HG03439 (cell line): ENCODE measurements around the gene EYS.

Experiments used
- ATAC-seq: cut with Tn5 transposase; IDR thresholded peaks from one replicate; pipeline ENCODE4 v1.9.1; 2021; ENCODE audit warnings: mild to moderate bottlenecking, moderate library complexity; ENCODE audit not compliant: unreplicated experiment

The EYS gene

GRCh38 chr6:65253041-65253440 lies 454.0 kb downstream of the EYS start:
- ATAC-seq = no peak

- ATAC-seq = no peak
These were observed 458.9 kb downstream of the EYS start for GRCh38 chr6:65248101-65248610.

- no peak for ATAC-seq
These were observed 475.4 kb downstream of the EYS start for GRCh38 chr6:65231616-65232015.

GRCh38 chr6:65229825-65230224 lies 477.2 kb downstream of the EYS start:
- no peak for ATAC-seq

- ATAC-seq = no peak
These were observed 485.9 kb downstream of the EYS start for GRCh38 chr6:65221153-65221552.

- ATAC-seq = no peak
These were observed 504.3 kb downstream of the EYS start for GRCh38 chr6:65202738-65203137.

GRCh38 chr6:65199683-65200082 lies 507.3 kb downstream of the EYS start:
- no peak for ATAC-seq

GRCh38 chr6:65199121-65199520 lies 507.9 kb downstream of the EYS start:
- ATAC-seq = no peak

GRCh38 chr6:65191471-65191870 lies 515.6 kb downstream of the EYS start:
- no peak for ATAC-seq

- ATAC-seq = no peak
These were observed 517.7 kb downstream of the EYS start for GRCh38 chr6:65189236-65189881.

- no peak for ATAC-seq
These were observed 520.2 kb downstream of the EYS start for GRCh38 chr6:65186826-65187225.

- no peak for ATAC-seq
These were observed 524.3 kb downstream of the EYS start for GRCh38 chr6:65182681-65183080.

GRCh38 chr6:65170273-65170672 lies 536.8 kb downstream of the EYS start:
- ATAC-seq = no peak

- no peak for ATAC-seq
These were observed 545.4 kb downstream of the EYS start for GRCh38 chr6:65161661-65162060.

GRCh38 chr6:65157025-65157424 lies 550.0 kb downstream of the EYS start:
- no peak for ATAC-seq

GRCh38 chr6:65155083-65155482 lies 551.9 kb downstream of the EYS start:
- ATAC-seq = no peak

- ATAC-seq = no peak
These were observed 557.2 kb downstream of the EYS start for GRCh38 chr6:65149841-65150240.

GRCh38 chr6:65148839-65149238 lies 558.2 kb downstream of the EYS start:
- ATAC-seq = no peak

GRCh38 chr6:65135567-65135966 lies 571.5 kb downstream of the EYS start:
- ATAC-seq = no peak

- ATAC-seq = no peak
These were observed 580.4 kb downstream of the EYS start for GRCh38 chr6:65126667-65127066.

- ATAC-seq = no peak
These were observed 583.5 kb downstream of the EYS start for GRCh38 chr6:65123521-65123920.

- ATAC-seq = peak; percentile 68
These were observed 589.1 kb downstream of the EYS start for GRCh38 chr6:65117817-65118409.

- ATAC-seq = no peak
These were observed 590.7 kb downstream of the EYS start for GRCh38 chr6:65116326-65116725.
